Right ventricle myocardium inferior (tissue), 1 donor: ENCODE data around the gene SLC35G2. TPM values are rescaled to one million over a fixed set of nuclear protein-coding genes. Genes with fewer than 3 reads are reported as not detected.

ENCODE experiments used
- total RNA-seq: library from RNA; stranded (reverse); fragmentation: NEBNext Ultra II Directional; extraction: Animal tissue kit (Norgen Biotek cat#: 25700); gene quantifications from one replicate; pipeline ENCODE4 v1.2.1, GENCODE V29; 2021
- donor health status: DM: no; HTN: yes; CAD: no; lungs with severe emphysema.

SLC35G2 gene
- total RNA-seq, 1 donor from 2014 or later: 2.1 TPM

Other genes with a start within 250 kb of the SLC35G2 start
- 23.6 TPM for gene STAG1, start 66.7 kb upstream of the SLC35G2 start, total RNA-seq
- 25.0 TPM for gene NCK1, start 43.1 kb downstream of the SLC35G2 start, total RNA-seq
- 0.43 TPM for gene IL20RB, start 138.9 kb downstream of the SLC35G2 start, total RNA-seq